HG03066 (cell line): ENCODE data around the gene SOCS3.
"Not testable (repeated sequence)": the region's sequence is repeated elsewhere in the genome, so short reads cannot be mapped to it uniquely, and the experiment has no call there.

ENCODE experiments used
- ATAC-seq: cut with Tn5 transposase; IDR thresholded peaks from one replicate; pipeline ENCODE4 v1.9.1; 2021; ENCODE audit warnings: low read depth; ENCODE audit not compliant: unreplicated experiment

Gene SOCS3

DNA sequence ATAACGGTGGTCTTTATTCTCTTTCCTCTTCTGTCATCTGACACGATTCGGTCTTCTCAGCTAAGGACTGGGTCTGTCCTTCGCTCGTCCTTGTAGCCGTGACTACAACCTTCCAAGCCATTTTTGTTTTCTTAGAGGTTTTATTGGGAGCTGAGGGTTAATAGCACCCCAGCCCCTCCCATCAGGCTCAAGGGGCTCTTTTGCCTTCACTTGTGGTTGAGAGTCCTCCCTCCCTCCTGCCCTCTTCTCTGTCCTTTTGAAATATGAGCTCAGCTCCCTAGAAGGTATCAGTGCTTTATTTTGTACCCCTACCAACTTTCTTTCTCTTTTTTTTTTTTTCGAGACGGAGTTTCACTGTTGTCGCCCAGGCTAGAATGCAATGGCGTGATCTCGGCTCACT is 24.7 kb downstream of the SOCS3 start:
- no peak for ATAC-seq

DNA sequence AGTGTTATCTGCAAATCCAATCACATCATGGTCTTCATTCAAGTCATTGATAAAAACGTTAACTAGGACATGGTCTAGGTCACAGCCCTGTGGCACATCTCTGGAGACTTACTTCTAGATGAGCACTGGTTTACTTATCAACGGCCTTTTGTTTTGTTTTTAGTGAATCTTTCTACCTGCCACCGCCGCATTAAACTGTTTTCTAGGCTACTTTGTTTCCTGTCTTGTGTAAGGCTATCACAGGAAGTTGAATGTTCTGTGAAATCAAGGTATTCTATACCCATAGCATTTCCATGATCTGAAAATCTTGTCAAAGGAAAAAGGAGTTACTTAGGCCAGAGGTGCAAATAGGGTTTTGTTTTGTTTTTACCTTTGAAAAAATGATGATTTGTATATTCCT is 26.9 kb downstream of the SOCS3 start:
- ATAC-seq, result no peak

DNA sequence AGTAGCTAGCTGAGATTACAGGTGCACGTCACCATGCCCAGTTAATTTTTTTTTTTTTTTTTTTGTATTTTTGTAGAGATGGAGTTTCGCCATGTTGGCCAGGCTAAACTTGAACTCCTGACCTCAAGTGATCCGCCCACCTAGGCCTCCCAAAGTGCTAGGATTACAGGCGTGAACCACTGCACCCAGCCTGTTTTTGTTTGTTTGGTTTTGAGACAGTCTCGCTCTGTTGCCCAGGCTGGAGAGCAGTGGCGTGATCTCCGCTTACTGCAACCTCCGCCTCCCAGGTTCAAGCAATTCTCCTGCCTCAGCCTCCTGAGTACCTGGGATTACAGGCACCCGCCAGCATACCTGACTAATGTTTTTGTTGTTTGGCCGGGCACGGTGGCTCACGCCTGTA is 28.5 kb downstream of the SOCS3 start:
- not testable (repeated sequence) for ATAC-seq

DNA sequence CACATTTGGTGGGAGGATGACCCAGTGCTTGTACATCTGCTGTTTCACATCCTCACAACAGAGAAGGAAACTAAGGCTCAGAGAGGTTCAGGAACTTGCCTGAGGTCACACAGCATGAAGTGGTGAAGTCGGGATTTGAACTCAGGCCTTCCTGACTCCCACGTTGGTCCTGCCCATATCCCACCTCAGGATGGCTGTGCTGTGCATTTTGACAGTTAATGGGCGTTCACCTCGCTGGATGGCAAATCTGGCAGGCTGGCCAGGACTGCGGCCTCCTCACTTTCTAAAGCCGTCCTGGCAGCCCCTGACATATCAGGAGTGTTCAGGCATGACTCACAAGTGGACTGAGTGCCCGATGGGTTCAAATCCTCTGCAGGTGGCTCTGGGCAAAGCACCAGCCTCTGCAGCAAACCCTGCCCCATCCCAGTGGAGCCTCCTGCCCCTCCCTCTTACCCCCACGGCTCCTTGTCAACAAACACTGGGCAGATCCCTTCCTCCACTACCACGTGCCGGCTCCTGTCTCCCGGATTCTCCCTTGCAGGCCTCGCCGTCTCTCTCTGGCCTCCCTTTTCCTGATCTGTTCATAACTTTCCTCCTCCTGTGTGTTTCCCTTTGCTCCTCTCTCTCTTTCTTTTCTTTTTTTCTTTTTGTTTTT is 29.2 kb downstream of the SOCS3 start:
- no peak for ATAC-seq

DNA sequence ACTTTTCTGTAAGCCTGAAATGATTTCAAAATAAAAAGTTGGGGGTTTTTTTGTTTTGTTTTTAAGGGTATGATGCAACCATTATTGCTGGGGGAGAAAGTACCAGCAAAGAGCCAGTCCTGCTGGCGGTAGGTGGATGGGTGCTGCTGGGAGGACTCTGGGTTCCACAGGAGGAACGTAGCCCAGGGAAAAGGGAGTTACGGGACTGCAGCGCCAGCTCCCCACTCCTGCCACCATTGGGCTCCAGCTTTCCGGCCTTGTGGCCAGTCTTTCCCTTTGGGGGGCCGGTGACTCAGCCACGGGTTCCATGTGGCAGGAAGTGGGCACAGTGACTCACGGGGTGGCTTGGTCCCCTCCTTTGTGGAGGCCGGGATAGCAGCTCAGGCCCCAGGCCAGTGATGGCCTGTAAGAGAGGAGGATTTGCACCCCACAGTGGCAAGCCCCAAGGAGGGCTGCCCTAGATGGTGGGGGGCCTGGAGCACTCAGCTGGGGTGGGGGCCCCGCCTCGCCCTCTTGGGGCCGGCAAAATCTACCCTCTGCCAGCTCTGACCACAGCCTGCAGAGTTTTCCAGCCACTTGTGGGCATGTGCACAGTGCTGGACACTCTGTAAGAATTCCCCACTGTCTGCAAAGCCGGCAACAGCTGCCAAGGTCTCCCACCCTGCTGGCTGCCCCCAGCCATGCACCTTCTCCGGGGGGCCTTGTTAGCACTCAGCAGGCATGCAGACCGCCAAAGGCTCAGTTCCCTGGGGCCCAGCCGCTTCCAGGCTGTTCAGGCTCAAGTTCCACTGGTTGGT is 30.4 kb downstream of the SOCS3 start:
- ATAC-seq, result no peak

DNA sequence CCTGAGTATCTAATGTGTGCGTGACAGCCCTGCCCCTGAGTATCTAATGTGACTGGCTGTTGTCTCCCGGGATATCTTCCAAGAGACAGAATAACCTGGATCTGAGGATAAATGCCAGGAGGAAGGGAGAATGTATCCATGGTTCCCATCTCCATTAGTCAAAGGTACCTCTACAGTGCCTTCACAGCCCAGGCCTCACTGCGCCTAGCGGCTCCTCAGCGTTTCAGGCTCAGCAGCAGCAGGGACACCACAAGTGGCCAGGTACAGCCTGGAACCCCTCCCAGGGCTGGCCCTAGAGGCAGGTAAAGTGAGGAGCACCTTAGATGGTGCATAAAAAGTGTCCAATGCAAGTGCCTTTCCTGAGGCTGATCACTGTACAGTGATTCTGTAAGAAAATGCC is 32.0 kb downstream of the SOCS3 start:
- ATAC-seq, result no peak

DNA sequence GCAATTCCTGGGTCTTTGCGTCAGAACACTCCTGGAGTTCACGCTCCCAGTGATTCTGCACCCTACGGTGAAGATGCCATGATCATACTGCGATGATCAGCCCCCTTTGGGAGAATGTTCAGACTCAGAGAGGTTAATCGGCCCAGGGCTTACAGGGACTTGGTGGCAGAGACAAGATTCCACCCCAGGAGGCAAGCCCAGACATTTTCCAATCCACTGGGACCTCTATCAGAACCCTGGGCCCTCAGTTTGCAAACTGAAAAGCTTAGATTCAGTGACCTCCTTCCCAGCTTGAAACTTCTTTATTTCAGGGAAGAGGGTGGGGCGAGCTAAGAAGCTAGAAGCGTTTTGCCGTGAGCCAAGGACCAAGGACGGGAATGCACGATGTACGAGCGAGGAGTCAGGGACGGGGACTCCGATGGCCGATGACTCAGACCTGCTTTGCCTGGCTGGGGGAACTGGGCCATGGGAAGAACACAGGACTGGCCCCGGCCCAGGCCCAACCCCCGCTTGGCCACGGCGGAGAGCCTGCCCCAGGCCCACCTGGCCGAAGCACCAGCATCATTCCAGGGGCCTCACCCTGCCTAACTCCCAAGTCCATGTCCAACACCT is 34.7 kb downstream of the SOCS3 start:
- ATAC-seq, result no peak

DNA sequence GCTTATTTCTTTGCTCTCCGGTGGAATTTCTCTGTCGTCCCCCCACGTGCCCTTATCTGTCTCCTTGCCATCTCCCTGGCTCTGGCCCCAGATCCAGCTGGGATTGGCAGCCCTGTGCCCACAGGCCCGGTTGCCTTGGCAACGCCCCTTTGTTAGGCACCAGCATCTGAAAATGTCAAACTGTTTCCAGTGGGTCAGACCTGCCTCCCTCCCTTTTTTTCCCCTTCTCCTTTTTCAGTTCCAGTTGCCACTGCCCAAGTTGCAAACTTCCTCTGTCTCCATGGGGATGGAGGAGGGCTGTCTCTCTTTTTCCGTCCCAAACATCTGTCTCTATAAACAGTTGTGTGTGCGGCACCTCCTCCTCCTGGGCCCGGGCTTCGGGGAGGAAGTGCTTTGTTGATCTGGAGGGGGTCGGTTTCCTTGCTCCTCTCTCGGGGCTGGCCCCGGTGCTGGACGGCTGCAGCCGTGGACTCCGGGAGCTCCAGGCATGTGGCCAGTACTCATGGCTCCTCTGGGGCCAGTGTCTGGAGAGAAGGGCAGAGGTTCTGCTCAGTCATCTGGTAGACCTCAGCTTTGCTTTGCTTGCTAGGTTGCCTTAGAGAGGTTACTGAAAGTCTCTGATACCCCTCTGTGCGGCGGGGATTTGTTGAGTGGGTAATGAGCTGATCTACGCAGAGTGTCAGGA is 35.3 kb downstream of the SOCS3 start:
- ATAC-seq, result no peak

DNA sequence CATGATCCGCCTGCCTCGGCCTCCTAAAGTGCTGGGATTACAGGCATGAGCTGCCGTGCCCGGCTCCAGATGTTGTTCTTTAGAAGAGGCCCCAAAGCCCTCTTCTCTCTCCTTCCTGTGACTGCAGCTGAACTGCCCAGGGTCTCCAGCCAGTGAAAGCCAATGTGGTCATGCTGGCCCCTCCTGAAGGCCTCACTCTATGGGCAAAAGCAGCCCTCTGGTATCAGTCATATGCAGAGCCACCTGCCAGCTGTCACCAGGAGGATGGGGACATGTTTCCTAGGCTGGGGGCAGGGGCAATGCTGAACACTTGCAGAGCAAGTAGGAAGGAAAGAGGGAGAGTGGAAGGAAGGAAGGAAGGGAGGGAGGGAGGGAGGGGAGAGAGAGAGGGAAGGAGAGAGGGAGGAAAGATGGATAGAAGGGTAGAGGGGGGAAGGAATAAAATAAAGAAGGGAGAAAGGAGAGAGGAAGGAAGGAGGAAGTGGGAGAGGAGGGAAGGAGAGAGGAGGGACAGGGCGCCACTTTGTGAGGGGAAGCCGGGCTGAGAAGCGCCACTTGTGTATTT is 36.0 kb downstream of the SOCS3 start:
- no peak for ATAC-seq

DNA sequence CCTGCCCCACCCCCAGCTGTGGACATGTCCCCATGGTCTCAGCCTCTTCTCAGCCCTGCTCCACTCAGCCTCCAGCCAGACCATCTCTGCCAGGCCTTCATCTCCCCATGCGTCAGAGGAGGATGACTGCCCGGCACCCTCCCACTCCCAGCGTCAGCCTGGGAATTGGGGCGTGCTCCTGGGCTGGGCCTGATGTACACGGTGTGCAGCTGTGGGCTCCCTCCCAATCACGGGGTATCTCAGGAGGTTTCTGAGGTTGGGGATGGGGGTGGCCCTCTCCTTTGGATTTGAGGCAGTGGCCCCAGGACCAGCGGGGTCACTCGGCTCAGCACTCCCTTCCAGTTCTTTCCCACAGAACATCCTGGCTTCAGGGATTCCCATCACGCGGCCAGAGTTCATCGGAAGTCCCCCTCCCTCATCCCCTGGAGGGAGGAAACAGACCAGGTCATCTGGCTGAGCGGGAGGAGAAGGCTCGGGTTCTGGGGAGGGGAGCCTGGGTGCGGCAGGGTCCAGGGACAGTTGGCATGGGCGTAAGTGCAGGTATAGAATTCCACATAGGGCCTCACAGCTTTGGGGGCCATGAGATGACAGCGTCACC is 36.9 kb downstream of the SOCS3 start:
- no peak for ATAC-seq

DNA sequence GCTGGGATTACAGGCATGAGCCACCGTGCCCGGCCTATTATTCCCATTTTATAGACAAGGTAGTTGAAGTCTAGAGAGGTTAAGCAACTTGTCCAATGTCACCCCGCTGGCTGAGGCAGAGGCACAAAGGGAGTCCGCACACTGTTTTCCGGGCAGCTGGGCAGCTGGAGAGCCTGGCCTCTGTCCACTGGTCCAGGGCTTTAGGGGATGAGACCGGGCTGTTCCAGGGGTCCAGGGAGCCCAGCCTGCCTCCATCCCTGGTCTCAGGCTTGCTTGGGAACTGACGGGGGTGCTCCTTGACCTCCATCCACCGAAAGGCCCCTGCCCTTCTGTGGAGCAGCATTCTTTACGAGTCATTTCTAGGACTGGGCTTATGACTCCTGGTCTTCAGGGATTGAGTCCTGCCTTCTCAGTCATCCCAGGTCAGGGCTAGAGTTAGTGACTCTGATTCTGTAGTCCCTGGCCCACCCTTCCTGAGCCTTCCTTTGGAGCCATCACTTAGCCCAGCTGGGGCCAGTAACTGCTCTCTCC is 37.5 kb downstream of the SOCS3 start:
- no peak for ATAC-seq

DNA sequence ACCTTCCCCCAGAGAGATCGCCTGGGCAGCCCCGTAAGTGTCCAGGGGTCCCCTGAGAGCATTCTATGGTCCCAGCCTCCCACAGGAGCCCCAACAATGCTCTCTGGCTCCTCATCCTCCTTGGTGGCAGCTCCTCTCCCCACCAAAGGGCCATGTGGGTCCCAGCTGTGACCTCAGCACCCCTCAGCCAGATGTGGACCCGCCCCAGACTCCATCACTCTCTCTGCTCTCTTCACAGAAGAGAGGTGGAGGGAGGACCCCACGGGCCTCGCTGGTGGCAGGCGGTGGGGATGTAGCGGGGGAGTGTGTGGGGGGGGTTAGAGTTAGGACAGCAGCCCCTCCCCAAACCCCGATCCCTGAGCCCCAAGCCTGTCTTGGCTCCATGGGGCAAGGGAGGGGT is 41.0 kb downstream of the SOCS3 start:
- no peak for ATAC-seq

DNA sequence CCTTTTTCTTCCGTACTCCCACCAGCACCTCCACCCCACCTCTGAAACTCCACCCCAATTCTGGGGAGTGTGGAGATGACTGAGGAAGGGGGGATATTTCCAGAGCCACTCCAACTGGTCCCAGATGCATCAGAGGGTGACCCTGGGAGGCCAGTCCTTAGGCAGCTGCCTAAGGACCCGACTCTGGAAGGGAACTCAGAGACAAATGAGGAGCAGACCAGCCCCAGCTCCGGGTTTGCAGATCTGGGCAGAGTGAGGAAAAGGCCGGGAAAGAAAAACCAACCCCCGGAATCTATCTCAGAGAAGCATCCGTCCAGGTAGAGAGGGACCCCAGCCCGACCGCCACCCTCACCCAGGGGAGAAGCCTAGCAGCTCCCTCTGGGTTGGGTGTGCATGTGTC is 41.5 kb downstream of the SOCS3 start:
- ATAC-seq, result no peak

DNA sequence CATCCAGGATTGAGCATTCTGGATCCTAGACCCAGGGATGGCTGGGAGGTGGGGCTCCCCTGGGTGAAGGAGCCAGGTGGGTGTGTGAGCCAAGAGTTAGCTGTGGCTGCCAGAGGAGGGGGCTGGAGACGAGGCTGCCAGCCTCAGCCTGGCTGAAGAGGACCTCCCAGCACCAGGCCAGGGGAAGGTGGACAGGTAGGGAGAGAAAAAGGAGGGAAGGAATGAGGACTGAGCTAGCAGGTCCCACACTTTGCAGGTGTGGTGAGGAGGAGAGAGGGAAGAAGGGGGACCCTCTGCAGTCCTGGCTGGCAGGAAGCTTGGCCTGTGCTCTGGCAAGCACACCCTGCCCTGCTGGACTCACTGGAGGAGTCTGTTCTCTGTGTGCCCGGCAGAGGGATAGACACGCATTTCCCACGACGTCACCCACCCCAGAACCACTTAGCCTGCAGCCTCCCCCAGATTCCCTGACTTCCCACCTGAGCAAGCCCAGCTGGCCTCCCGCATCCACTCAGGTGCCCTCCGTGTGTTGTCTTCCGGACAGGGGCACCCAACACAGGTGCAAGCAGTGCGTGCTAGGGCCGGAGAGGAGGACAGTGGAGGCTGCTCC is 42.0 kb downstream of the SOCS3 start:
- ATAC-seq, result no peak

DNA sequence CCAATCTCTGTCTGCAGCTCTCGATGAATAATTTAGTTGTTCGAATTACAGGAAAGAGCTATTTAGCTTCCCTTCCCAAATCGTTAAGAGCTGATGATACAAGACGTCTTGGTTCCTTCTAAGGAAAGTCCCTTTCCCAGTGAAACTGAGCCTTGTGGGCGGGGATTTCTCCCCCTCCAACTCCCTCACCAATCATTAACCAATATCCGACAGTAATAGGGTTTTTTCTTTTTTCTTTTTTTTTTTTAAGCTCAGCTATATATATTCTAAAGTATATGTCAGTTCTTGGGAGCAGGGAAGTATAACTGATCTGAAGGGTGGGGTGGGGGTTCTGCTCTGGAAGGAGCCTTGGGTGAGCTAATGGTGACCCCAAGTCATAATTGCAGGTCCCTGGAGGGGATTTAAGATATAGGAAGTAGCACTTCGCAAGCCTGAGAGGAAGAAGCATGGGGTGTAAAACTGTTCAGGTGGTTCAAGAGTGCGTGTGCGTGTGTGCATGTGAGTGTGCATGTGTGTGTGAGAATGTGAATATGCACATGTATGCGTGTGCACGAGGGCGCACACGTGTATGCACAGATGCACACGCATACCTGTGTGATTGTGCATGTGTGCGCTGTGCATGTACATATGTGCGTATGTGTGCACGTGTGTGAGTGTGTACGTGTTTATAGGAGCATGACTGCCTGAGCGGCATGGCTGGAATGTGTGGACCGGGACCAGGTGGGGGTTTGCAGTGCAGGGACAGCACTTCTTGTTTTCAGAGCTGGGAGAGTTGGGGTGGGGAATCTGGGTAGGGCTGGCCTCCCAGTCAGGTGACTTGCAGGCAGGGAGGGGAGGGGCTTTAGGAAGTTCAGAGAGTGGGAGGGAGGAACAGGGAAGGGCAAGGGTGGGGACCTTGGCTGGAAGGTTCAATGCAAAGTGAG is 42.7 kb downstream of the SOCS3 start:
- no peak for ATAC-seq

DNA sequence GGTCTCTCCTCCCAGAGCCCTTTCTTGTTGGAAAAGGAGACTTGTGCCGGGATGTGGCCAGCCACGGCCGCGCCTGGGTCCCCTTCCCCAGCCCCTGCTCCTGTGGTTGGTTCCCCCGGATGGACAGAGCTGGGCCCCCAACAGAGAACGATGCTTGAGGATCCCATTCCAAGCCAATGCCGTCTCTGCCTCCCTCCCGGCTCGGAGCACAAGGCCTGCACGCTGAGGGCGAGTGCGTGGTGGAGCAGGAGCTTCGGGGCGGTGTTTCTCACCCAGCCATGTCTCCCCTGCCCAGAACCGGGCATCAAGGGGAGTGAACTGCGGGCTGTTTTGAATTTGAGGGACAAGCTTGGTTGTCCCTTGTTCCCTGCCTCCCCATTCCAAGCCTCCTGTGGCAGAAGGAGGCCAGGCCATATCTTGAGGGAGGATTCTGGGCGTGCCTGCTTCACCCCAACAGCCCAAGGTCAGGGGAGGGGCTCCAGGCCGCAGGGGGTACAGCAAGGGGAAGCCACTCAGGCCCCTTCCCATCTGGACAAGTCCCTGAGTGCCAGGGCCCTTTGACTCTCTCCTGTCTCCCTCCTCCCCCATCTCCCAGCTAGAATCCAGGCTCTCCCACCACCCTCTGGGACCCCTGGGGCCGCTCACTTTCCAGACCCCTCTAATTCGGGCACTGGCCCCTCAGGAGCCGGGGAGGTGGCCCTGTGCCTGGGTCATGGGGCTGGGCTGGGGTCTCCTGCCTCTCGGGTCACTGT is 43.6 kb downstream of the SOCS3 start:
- ATAC-seq, result no peak

DNA sequence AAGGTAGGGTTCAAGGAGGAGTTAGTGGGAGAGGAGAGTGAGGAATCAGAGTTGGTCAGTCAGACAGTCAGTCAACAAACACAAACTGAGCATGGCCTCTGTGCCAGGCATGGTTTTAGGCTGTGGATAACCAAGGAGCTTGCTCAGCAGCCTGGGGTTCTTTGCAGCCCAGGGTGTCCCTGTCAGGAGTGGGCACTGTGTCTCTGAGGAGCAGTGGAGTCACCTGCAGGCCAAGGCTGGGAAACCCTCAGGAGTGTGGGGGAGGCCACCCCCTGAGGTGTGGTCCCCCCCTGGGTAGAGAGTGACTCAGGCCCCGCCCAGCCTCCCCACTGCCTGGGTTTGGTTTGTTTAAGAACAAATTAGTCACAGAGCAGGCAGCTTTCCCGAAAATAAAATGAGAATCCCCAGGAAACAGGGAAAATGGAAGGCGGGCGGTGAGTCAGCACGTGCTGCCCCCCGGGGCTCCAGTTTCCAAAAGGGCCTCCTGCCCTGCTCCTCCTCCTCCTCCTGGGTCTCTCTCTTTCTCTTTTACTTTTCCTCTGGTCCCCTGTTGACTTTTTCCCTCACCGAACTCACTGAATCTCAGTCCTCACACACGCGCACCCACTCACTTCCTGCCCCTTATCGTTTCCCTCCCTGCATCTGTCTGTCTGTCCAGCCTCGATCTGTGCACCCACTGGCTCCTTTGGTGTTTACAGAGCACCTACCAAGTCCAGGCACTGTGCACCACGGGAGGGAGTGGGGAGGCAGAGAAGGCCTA is 44.3 kb downstream of the SOCS3 start:
- ATAC-seq, result no peak
